ENCODE data around the gene GAL3ST2.
A peak's percentile ranks its signal among the peaks of the same experiment; 100 is the strongest.
"Not testable (repeated sequence)": the region's sequence is repeated elsewhere in the genome, so short reads cannot be mapped to it uniquely, and the experiment has no call there.

GAL3ST2 gene

GRCh38 chr2:241820625-241821384, 44.2 kb downstream of the GAL3ST2 start:
- DNase-seq (ENCODE audit: low spot score) = no peak

DNA sequence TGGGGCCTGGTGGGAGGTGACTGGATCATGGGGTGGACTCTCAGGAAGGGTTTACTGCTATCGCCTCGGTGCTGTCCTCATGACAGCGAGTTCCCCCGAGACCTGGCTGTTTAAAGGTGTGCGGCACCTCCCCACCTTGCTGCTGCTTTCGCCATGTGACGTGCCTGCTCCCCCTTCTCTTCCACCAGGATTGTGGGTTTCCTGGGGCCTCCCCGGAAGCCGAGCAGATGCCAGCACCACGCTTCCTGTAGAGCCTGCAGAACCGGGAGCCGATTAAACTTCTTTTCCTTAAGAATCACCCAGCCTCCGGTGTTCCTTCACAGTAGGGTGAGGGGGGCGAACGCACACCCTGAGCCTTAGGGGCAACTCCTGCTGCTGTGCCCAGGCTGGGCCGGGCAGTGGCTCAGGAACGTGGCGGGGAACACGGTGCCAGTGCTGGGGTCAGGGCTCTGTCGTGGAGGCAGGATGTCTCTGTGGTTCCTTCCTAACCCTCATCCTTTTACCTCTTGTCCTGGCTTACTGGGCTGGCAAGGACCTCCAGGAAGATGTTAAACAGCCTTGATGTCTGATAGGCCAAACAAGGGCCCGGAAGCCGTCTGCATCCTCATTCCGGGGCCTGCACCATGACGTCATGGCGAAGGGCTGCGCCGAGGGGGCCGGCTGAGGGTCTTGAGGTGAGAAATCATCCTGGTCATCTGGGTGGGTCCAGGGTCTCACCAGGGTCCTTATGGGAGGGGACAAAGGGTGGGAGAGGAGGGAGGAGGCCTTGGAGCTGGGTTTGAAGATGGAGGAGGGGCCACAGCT, 45.0 kb downstream of the GAL3ST2 start:
- no peak for DNase-seq (ENCODE audit: low spot score)

DNA sequence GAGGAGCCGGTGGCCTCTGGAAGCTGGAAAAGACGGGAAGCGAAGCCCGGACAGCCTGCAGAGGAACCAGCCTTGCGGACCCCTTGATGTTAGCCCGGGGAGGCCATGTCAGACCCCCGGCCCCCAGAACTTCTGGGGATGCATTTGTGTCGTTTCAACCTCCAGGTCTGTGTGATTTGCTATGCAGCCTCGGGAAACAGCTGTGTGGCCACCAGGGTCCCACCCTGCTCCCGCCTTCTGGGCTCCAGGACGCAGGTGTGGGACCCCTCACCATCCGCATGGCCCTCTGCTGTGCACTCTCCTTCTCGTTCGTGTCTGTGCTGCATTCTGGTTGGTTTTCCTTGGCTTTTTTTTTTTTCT, 45.6 kb downstream of the GAL3ST2 start:
- no peak for DNase-seq (ENCODE audit: low spot score)

DNA sequence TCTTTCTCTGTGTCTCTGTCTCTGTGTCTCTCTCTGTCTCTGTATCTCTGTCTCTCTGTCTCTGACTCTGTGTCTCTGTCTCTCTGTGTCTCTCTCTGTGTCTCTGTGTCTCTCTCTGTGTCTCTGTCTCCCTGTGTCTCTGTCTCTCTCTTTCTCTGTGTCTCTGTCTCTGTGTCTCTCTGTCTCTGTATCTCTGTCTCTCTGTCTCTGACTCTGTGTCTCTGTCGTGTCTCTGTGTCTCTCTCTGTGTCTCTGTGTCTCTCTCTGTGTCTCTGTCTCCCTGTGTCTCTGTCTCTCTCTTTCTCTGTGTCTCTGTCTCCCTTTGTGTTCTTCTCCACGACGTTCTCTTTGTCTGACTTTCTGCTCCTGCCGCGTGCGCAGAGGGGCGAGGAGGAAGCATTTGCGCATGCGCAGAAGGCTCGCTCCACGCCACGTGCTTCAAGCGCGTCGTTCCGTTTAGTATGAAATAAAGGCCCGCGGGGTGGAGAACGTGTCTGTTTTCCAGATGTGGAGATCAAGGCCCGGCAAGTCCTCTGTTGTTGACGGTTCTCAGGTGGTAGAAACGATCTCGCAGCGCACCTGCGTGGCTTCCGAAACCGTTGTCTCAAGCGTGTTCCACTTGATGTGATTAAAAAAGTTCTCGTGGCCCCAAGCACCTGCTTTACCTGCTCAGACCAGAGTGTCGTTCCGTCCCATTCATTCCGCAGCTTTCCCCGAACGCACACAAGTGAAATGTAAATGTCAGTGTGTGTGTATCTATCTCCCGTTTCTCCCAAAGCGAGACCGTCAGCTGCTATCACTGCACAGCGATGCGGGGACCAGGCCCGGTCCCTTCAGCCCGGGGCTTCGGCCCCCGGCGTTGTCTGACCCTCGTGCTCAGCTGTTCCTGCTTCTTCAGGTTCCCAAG, 47.2 kb downstream of the GAL3ST2 start:
- not testable (repeated sequence) for DNase-seq (ENCODE audit: low spot score)

DNA sequence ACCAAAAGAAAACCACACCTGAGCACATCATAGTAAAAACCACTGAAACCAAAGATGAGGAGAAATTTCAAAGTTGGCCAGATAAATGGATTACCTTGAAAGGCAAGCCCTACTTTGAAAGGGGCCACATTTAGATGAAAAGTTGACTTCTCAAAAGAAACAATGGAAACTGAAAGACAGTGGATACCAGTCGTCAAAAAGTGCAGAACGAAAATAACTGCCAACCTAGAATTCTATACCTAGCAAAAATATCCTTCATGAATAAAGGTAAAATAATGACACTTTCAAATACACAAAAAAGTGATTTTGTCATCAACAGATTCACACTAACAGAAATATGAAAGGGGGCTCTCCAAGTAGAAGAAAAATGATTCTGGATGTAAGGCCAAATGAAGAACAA, 50.8 kb downstream of the GAL3ST2 start:
- DNase-seq (ENCODE audit: low spot score) = no peak

- no peak for DNase-seq (ENCODE audit: low spot score)
Measured at GRCh38 chr2:241833101-241833663, 56.6 kb downstream of the GAL3ST2 start.

DNA sequence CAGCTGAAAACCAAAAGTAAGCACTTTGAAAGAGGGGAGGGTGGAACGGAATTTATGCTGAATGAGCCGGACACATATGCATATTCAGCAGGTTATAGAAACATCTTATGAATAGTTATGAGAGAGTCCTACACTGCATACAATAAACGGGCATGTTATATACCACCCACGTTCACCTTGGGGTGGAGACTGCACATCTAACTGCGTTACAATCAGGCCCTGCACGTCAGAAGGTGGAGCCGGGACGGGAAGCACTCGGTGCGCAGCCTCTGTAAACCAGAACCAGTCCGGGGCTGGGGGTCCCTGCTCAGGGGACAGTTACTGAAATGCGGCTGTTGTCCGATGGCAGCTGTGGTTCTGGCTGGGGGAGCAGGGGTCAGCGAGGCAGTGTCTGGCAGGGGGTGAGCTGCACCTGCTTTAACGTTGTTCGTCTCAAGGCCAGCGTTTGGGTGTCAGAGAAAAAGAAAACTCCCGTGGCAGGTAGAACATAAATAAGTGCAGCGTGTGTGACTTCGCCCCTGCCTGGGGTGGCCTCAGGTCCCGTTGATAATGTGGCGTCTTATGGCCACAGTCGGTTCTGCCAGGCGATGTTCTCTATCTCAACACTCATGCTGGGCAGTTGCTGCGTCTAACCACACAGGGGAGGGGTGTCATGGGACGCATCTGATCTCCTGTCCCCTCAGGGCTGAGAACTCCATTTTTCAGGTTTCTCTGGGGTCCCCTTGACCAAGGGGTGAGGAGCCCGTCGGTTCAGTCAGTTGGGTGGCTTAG, 57.3 kb downstream of the GAL3ST2 start:
- not testable (repeated sequence) for DNase-seq (ENCODE audit: low spot score)

GRCh38 chr2:241834527-241835210, 58.0 kb downstream of the GAL3ST2 start:
- DNase-seq (ENCODE audit: low spot score) = no peak

GRCh38 chr2:241835611-241836010, 59.0 kb downstream of the GAL3ST2 start:
- no peak for DNase-seq (ENCODE audit: low spot score)

DNA sequence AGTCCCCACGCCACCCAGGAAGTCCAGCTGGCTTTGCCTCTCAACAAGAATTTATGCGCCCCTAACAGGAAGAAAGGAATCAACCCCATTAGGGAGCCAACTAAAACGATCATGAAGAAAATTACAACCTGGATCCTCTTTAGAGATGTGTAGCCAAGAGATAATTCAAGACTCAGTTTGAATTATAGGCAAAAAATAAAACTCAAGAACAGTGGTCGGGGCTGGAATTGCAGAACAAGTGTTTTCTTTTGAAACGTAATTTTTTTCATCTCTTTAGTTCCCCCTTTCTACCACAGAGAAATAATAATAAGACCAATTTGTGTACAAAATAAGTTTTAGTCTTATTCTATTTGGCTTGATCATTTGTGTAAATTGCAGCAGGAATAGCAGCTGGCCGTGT, 59.7 kb downstream of the GAL3ST2 start:
- no peak for DNase-seq (ENCODE audit: low spot score)

DNA sequence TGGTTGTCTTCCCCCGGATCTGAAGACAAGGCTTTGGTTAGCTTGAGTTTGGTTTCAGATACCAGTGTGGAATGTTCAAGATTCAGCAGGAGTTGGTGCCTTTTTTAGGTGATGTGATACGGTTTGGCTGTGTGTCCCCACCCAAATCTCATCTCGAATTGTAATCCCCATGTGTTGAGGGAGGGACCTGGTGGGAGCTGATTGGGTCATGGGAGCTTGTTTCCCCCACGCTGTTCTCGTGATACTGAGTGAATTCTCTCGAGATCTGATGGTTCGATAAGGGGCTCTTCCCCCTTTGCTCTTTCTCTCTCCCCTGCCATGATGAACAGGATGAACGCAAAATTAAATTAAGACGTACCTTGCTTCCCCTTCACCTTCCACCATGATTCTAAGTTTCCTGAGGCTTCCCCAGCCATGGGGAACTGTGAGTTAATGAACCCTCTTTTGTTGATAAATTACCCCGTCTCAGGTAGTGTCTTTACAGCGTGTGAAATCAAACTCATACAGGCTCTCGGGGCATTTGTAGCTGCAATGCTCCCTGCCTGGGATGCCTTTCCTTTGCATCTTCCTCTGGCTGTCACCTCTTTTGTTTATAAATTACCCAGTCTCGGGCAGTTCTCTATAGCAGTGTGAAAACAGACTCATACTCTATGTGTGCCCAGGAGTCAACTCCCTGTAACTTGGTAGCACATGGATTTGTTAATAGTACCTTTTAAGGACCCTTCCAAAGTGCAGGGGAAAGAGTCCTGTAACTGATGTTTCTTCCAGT, 60.8 kb downstream of the GAL3ST2 start:
- no peak for DNase-seq (ENCODE audit: low spot score)

- no peak for DNase-seq (ENCODE audit: low spot score)
Measured at GRCh38 chr2:241841181-241842066, 64.8 kb downstream of the GAL3ST2 start.

DNA sequence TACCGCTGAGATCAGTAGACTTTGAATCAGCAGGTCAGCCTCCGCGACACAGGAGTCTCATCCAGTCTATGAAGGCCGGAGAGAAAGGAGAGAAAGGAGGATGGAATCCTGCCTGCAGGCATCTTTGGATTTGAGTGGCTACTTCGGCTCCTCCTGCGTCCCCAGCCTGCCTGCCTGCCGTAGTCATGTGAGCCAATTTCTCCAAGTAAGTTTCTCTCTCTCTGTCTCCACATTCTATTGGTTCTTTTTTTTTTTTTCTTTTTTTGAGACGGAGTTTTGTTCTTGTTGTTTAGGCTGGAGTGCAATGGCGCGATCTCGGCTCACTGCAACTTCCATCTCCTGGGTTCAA, 65.4 kb downstream of the GAL3ST2 start:
- no peak for DNase-seq (ENCODE audit: low spot score)

- DNase-seq (ENCODE audit: low spot score) = peak; percentile 24
Measured at GRCh38 chr2:241842620-241843211, 66.1 kb downstream of the GAL3ST2 start.

DNA sequence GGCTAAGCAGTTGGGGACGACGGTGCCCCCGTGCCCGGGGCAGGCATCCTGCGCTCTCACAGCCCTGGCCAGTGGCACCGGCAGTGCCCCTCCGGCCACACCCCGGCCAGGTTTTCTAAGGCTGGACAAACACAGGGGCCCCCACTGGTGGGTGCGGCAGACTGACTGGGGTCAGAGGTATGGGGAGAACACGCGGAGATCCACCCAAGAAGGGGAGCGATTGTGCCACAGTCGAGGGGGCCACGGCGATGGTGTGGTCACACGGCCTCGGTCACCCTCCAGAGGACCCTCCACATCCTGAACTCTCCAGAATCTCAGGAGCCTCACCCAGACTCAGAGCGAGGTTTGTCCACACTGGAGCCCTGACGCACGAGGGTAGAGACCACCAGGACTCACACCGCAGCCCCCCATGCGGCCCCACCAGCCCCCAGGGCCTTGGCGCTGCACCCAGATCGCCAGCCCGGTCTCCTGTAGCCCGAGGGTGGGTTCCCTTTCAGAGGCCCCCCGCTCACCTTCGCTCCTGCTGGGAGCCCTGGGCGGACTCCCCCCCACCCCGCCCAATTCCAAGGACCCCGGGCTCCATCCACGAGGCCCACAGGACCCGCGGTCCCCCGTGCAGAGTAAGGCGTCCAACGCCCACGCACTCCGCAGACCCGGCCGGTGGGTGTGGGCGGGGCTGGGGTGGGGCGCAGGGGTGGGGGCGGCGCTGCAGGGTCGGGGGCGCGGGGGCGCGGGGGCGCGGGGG, 66.9 kb downstream of the GAL3ST2 start:
- DNase-seq (ENCODE audit: low spot score) = no peak

- DNase-seq (ENCODE audit: low spot score) = peak; percentile 74
Measured at GRCh38 chr2:241844066-241844728, 67.6 kb downstream of the GAL3ST2 start.

DNA sequence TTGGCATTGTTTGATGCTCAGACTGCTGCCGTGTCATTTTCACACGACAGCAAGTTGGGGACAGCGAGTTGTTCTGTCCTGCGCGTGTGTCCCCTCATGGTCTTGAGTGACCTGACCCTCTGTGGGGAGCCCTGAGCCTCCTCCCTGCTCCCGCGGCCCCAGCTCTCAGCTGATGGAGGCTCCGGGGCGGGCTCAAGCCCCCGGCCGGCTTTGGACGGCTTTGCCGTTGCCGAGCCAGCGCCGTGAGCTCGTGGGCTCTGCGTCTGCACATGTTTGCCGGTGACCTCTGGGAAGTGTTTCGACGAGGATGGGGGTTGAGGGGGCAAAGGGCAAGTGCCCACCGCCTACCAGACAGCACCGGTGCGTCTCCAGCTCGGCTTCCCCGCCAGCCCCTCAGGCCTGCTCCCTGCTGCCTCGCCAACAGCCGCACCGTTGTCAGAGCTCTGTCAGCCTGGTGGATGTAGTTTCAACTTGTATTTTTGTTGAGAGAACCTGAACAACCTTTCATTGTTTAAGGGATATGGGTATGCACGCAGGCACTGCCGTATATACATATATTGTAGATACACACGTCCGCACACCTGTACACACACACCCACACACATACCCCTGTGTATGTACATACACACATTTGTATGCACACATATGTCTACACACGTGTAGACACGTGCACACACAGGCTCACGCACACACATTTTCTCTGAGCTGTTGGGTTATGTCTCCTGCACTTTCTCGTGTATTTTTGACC, 68.4 kb downstream of the GAL3ST2 start:
- DNase-seq (ENCODE audit: low spot score) = no peak
